Stimulated activated CD4-positive, alpha-beta T cell treated with anti-CD3 and anti-CD28 coated beads, Interleukin-12 subunit alpha, Interleukin-12 subunit beta, amount 100 ng/mL, for 24 hours (primary cell): ENCODE results near the gene HSPA1L.
"Not testable (repeated sequence)": the region's sequence is repeated elsewhere in the genome, so short reads cannot be mapped to it uniquely, and the experiment has no call there.

Experiments used
- DNase-seq, 2 experiments: peaks; one replicate each; pipeline ENCODE4 v3.0.0-alpha.2; 2020; ENCODE audit warnings: low read depth in 2 of 2

The HSPA1L gene

DNA sequence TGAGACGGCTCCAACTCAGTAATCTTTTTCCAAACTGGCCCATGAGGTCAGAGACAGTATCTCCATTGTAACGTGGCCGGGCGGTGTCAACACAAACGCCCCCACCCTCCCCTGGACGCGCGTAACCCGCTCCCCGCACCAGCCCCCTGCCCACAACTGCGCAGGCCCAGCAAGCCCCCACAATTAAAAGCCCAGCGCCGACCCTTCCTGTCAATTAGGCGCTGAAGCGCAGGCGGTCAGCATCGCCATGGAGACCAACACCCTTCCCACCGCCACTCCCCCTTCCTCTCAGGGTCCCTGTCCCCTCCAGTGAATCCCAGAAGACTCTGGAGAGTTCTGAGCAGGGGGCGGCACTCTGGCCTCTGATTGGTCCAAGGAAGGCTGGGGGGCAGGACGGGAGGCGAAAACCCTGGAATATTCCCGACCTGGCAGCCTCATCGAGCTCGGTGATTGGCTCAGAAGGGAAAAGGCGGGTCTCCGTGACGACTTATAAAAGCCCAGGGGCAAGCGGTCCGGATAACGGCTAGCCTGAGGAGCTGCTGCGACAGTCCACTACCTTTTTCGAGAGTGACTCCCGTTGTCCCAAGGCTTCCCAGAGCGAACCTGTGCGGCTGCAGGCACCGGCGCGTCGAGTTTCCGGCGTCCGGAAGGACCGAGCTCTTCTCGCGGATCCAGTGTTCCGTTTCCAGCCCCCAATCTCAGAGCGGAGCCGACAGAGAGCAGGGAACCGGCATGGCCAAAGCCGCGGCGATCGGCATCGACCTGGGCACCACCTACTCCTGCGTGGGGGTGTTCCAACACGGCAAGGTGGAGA lies at the start of gene HSPA1L, which contains the start of gene HSPA1A:
Gene HSPA1L, minus strand, starts transcription at position 259 of the 814 bp plus-strand sequence. CDS start 3,311 bp downstream, outside the sequence.
Gene HSPA1A, plus strand, starts transcription at position 519 of the 814 bp plus-strand sequence. Its CDS starts 214 bp downstream, at position 733.
- DNase-seq: peak in 1 of 2 experiments; percentile 63

DNA sequence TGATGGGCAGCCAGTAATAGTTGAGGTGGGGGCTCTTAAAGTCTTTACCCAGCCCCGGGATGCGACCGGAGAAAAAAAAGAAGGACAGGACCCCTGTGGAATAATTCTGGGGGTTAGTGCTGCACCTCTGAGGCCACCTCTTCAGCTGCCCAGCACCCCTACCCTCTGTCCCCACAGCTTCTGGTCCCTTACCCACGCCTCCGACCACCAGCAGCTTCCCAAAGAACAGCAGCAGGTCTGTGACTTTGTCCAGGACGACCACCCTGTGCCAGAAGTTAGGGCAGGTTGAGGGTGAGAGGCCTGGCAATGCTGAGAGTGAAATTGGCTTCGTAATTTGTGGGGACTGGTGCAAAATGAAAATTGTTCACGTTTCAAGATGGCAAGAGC lies 49.7 kb upstream of the HSPA1L start:
- DNase-seq: no peak

DNA sequence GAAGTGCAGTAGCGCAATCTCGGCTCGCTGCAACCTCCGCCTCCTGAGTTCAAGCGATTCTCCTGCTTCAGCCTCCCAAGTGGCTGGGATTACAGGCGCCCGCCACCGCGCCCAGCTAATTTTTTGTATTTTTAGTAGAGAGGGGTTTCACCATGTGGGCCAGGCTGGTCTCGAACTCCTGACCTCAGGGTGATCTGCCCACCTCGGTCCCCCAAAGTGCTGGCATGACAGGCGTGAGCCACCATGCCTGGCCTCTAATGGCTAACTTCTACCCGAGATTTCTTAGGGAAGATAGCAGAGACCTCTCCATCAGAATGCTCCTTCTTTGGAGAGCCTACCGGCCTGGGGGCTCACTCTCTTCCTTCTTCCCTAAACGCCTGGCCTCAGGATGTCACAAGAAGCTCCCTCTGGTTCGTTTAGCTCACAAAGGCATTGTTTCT lies 49.1 kb upstream of the HSPA1L start:
- DNase-seq: not testable (repeated sequence)

DNA sequence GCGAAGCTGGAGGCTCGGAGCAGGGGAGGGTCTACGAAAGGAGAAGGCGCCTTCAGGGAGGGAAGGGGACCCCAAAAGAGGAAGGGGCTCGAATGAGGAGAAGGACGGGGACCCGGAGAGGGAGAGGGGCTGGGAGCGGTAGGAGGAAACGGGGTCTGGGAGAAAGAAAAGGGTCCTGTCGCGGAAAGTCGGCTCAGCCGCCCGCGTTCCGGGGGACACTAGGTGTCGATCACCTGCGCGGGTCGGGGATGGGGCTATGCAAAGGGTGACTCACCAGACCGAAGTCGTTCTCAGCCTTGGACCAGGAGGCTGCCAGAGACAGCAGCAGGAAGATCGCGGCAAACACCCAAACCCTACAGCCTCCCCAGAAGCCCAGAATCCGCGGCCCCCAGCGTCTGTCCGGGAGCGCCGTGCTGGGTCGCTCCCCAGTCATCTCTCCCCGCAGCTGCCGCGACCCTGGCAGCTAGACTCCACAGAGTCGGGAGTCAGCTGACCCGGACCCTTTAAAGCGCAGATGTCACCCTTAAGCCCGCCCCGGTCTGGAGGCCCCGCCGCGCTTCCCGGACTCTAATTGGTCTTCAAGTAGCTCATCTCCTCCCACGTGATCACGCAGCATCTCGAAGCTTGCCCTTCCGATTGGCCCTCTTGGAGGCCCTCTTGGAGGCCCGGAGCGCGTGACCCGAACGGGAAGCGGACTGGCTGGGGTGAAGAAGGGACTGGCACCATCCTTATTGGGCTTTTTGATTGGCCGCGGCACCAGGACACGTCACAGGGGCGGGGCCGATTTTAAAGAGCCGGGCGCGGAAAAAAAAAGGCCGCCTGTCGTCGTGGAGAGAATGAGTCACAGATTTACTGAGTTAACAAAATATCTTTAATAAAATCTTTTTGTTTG lies 47.5 kb upstream of the HSPA1L start, which contains the start of gene NEU1:
Gene NEU1, minus strand, starts transcription at position 478 of the 892 bp plus-strand sequence. Its CDS starts 45 bp downstream, at position 433.
- peak; percentile 96 to 98 for DNase-seq

DNA sequence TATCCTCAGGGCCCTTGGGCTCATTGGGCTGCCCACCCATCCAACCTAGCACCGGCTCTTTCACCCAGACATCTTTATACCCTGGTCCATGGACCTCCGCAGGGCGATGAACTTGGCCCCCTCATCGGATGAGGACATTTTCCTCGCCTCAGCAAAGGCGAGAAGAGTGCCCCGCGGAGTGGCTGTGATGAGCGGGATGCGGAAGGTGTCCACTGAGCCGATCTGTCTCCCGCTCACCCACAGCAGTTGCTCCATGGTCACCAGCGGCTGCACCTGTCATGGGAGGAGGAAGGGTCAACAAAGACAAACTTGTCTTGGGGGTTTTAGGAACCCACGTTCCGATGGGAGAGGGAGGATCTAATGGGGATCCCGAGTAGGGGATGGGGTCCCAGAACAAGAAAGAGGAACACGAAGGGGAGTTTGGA lies 46.8 kb upstream of the HSPA1L start:
- DNase-seq: no peak

DNA sequence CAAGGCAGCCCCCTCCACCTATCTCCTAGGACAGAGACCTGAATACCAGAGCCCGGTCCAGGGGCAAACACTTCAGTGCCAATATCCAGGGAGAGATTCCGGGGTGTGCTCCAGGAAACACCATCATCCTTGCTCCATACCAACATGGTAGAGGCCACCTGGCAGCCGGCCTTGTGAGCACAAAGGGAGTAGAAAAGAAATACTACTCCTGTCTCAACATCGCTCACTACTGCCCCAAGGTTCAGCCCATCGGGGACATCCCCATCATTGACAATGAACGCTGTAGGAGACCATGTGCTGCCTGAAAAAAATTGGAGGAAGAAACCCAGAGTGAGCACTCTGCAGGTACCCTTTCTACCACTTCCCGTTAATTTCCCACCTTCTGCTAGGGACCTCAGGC lies 46.1 kb upstream of the HSPA1L start:
- DNase-seq: no peak

- DNase-seq: no peak
Observed at GRCh38 chr6:31860349-31860748, 45.3 kb upstream of the HSPA1L start.

- DNase-seq: no peak
Observed at GRCh38 chr6:31859923-31860322, 44.8 kb upstream of the HSPA1L start.

- no peak for DNase-seq
Observed at GRCh38 chr6:31858707-31859106, 43.6 kb upstream of the HSPA1L start.

DNA sequence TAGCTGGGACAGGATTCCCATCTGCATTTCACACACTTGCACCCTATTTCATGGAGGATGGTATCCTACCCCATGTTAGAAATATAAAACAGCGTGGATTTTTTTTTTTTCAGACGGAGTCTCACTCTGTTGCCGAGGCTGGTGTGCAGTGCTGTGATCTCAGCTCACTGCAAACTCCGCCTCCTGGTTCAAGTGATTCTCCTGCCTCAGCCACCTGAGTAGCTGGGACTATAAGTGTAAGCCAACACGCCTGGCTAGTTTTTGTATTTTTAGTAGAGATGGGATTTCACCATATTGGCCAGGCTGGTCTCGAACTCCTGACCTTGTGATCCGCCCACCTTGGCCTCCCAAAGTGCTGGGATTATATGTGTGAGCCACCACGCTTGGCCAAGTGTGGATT lies 42.7 kb upstream of the HSPA1L start:
- not testable (repeated sequence) for DNase-seq

GRCh38 chr6:31851980-31852718 lies 37.1 kb upstream of the HSPA1L start:
- not testable (repeated sequence) for DNase-seq

DNA sequence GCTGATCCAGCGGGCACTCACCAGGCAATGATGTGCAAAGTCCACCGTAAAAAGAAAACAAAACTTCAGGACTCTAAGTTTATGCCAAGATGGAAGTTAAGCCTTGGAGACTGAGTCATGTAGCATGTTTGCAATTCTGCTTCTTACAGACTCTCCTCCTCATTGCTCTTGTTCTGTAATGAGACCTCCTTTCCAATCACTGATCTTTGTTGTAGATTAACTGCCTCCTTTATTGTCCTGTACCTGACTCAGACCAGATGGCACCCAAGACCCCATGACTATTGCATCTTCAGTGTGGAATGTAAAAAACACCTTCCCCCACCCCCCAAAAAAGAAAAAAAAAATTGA lies 36.4 kb upstream of the HSPA1L start:
- no peak for DNase-seq

DNA sequence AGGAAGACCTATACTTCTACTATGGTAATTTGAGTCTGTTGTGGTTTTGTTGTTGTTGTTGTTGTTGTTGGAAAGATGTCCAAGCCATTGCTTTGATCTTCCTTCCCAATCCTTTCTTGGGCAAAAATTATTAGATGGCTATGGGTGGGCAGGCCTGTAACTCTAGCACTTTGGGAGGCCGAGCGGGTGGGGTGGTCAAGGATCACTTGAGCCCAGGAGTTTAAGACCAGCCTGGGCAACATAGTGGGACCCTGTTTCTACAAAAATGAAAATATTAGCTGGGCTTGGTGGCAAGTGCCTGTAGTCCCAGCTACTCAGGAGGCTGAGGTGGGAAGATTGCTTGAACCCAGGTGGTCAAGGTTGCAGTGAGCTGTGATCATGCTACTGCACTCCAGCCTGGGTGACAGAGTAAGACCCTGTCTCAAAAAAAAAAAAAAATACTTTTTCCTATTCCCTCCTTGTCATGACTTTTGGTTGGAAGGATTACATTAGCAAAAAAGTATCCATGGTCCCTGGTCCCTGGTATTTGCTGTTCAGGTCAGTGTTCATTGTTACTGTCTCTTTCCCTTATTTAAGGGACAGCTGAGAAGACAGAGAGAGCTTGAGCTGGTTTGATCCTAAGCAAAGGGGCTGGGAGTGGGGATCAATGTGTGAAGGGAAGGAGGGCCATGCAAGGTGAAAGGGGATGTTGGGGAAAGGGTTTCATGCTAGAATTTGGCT lies 35.8 kb upstream of the HSPA1L start:
- DNase-seq: no peak

DNA sequence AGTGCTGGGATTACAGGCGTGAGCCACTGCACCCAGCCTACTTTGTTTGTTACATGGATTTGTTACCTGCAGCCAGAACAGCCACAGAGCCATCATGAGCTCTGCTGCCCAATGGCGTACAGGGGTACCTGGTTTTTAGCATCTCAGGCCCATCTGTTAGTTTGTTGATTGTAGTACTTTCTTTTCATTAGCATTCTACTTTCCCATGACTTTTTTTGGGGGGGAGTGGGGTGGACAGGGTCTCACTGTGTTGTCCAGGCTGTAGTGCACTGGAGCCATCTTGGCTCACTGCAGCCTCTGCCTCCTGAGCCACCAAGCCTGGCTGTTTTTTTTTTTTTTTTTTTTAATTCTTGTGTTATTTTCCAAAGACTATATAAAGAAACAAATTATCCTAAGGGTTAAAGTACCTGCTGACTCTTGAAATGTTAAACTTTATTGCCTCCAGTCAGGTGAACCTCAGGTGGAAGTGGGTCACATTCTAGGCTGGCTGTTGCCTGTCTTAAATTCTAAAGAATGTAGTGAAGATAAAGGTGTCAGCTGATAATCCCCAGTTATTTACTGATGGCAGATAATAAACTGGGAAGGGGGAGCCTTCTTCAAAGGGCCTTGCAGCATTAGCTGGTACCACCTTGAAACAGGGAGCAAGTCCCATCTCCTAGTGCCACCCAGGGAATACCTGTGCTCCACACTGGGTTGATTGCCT lies 32.3 kb upstream of the HSPA1L start:
- no peak for DNase-seq

DNA sequence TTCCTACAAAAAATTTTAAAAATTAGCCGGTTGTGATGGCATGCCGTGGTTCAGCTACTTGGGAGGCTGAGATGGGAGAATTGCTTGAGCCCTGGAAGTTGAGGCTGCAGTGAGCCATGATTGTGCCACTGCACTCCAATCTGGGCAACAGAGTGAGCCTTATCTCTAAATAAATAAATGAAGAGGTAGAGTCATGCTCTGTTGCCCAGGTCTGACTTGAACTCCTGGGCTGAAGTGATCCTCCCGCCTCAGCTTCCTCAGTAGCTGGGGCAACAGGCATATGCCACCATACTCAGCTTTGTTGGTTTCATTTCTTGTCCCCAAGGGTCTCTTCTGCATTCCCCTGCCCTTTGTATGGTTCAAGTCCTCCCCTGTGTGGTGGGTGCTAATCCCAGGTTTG lies 29.4 kb upstream of the HSPA1L start:
- DNase-seq: no peak

- no peak for DNase-seq
Observed at GRCh38 chr6:31842053-31842452, 27.0 kb upstream of the HSPA1L start.

- DNase-seq: not testable (repeated sequence)
Observed at GRCh38 chr6:31839779-31840126, 24.7 kb upstream of the HSPA1L start.

DNA sequence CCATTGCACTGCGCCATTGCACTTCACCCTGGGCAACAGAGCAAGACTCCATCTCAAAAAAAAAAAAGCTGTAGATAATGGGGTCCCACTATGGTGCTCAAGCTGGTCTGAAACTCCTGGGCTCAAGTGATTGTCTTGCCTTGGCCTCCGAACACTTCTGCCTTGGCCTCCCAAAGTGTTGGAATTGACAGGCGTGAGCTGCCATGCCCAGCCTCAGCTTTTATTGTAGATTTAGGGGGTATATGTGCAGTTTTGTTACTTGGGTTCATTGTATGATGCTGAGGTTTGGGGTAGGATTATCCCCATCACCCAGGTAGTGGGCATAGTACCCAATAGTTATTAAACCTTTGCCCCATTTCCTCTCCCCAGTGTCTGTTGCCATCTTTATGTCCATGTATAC lies 23.9 kb upstream of the HSPA1L start:
- no peak for DNase-seq

- not testable (repeated sequence) for DNase-seq
Observed at GRCh38 chr6:31838114-31838553, 23.1 kb upstream of the HSPA1L start.

- DNase-seq: no peak
Observed at GRCh38 chr6:31837369-31838113, 22.5 kb upstream of the HSPA1L start.
